GM18526 (cell line): Measurements from ENCODE around the gene MYCBP.

ENCODE experiments used
- POLR2A ChIP-seq: IDR thresholded peaks from 3 replicates; pipeline ENCODE4 v1.6.1; 2011; ENCODE audit not compliant: insufficient read length; ENCODE audit errors: extremely low read depth

Gene MYCBP

DNA sequence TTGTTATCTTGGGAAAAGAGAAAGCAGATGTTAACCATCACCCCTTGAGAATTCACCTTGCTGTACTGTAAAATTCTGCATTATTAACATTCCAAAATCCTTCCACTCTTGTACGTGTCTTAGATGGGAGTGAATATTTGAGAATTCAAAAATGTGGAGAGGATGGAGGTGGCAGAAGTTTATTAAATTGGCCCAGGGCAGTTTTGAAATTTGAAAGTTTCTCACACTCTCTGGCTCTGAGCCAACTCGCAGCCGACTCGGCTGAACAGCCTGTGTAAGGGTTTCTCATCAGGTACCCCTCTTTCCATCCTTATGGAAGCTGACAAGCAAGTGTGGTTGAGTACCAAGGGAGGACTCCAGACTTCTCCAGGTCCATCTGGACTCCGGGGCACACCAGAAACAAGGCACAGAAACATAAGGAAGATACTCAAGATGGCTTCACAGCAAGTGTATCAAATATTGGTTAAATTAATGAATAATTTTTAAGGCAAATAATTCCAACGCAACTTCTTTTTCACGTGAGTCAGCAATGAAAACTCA, 58.6 kb downstream of the MYCBP start:
- TF ChIP-seq POLR2A = no peak

- TF ChIP-seq POLR2A = no peak
Measured at GRCh38 chr1:38812981-38813380, 60.2 kb downstream of the MYCBP start.
